ENCODE measurements around the gene LAMA1. TPM values are rescaled to one million over a fixed set of nuclear protein-coding genes. Genes with fewer than 3 reads are reported as not detected.

The LAMA1 gene
- total RNA-seq, 1 experiment from 2014 or later: 28.8 TPM

DNA sequence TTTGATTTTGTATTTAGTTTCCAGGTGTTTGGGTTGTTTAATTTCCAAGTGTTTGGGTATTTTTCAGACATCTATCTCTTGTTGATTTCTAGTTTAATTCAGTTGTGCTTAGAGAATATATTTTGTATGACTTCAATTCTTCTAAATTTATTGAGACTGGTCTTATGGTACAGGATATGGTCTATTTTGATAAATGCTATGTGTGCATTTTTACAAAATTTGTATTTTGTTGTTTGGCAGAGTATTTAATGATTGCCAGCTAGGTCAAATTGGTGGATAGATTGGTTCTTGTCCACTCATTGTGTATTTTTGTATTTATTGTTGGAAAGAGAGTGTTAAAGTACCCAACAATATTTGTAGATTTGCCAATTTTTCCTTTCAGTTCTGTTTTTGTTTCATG lies 23.7 kb upstream of the LAMA1 start:
- Histone ChIP-seq H3K18ac (ENCODE audit: insufficient read length, low read depth, low read length) (no peak overlapping the region), H2BK120ac (ENCODE audit: low read depth, low read length, poor library complexity, severe bottlenecking) (no peak overlapping the region), H4K5ac (ENCODE audit: insufficient read length, low read depth, low read length) (no peak overlapping the region), H3K4me1 (ENCODE audit: insufficient read depth, low read length) (no peaks in the 10 kb centered on the region), H2AK5ac (ENCODE audit: insufficient read length, low read length) (no peak overlapping the region), H2BK5ac (ENCODE audit: insufficient read length, low read length) (no peak overlapping the region), H3K27ac (ENCODE audit: insufficient read length, low read depth, low read length) (no peak overlapping the region), H4K91ac (ENCODE audit: insufficient read length, low read depth, low read length) (no peak overlapping the region), H2BK12ac (ENCODE audit: insufficient read length, low read depth, low read length) (no peak overlapping the region), H3K23ac (ENCODE audit: insufficient read length, low read depth, low read length) (no peak overlapping the region), H4K20me1 (ENCODE audit: control insufficient read depth, insufficient read depth, insufficient read length) (no peaks in the 10 kb centered on the region), H3K4me2 (ENCODE audit: insufficient read depth, insufficient read length, low read length) (no peak overlapping the region), H3K14ac (ENCODE audit: insufficient read depth, low read length) (no peak overlapping the region), H3K4ac (ENCODE audit: low read depth, low read length) (no peak overlapping the region), H3T11ph (ENCODE audit: low read length) (no peak overlapping the region), H3K23me2 (ENCODE audit: insufficient read length, low read depth, low read length, poor library complexity, severe bottlenecking) (no peaks in the 10 kb centered on the region), H2BK15ac (ENCODE audit: low read depth, low read length) (no peak overlapping the region), H4K8ac (replicated peaks; ENCODE audit: insufficient read length, low read depth, low read length) (no peak overlapping the region), H2BK20ac (ENCODE audit: low read depth, low read length, poor library complexity, severe bottlenecking) (no peak overlapping the region), H3K79me1 (ENCODE audit: insufficient read depth, low read depth, low read length, poor library complexity, severe bottlenecking) (no peaks in the 10 kb centered on the region), H3K9me3 (ENCODE audit: control insufficient read depth, low read depth, low read length) (no peaks in the 10 kb centered on the region), H3K27me3 (ENCODE audit: insufficient read depth, low read length) (no peaks in the 10 kb centered on the region), H3K56ac (ENCODE audit: insufficient read length, low read depth, low read length) (no peak overlapping the region), H3K79me2 (ENCODE audit: insufficient read depth, low read length) (no peaks in the 10 kb centered on the region), H3K9ac (ENCODE audit: extremely low read depth, insufficient read length, low read length) (no peak overlapping the region), H2AFZ (ENCODE audit: low read length) (no peak overlapping the region)
- DNase-seq: no peak
- H3K9me3 Mint-ChIP-seq: no peaks in the 10 kb centered on the region
- H3K36me3 Mint-ChIP-seq (ENCODE audit: insufficient read depth in 1 of 3, low read depth in 3 of 3): no peaks in the 10 kb centered on the region
- TF ChIP-seq, protein P1, sequence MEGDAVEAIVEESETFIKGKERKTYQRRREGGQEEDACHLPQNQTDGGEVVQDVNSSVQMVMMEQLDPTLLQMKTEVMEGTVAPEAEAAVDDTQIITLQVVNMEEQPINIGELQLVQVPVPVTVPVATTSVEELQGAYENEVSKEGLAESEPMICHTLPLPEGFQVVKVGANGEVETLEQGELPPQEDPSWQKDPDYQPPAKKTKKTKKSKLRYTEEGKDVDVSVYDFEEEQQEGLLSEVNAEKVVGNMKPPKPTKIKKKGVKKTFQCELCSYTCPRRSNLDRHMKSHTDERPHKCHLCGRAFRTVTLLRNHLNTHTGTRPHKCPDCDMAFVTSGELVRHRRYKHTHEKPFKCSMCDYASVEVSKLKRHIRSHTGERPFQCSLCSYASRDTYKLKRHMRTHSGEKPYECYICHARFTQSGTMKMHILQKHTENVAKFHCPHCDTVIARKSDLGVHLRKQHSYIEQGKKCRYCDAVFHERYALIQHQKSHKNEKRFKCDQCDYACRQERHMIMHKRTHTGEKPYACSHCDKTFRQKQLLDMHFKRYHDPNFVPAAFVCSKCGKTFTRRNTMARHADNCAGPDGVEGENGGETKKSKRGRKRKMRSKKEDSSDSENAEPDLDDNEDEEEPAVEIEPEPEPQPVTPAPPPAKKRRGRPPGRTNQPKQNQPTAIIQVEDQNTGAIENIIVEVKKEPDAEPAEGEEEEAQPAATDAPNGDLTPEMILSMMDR (conservative IDR thresholded peaks at IDR 0.05): no peak
- H3K27me3 Mint-ChIP-seq (ENCODE audit: low read depth): no peaks in the 10 kb centered on the region
- no peak overlapping the region for H3K4me3 Mint-ChIP-seq
- no peak overlapping the region for H3K27ac Mint-ChIP-seq
- H3K4me1 Mint-ChIP-seq: no peaks in the 10 kb centered on the region
